Measurements from ENCODE around the gene SARM1. TPM values are rescaled to one million over a fixed set of nuclear protein-coding genes. Genes with fewer than 3 reads are reported as not detected.
A peak's percentile ranks its signal among the peaks of the same experiment; 100 is the strongest.

SARM1 gene
- total and polyA plus RNA-seq, 2 of the 8 experiments (the other 6 are each of a cell fraction or from before 2014, with no cell fraction given), result 5.8 to 9.2 TPM

- TF ChIP-seq HDAC6 (IDR thresholded peaks at IDR 0.05; ENCODE audit: low read depth, low read length), result no peak
- peak; percentile 40 for TF ChIP-seq KDM4A (IDR thresholded peaks at IDR 0.05; ENCODE audit: low read depth, low read length, severe bottlenecking)
- peak; percentile 71 for TF ChIP-seq JUND (IDR thresholded peaks at IDR 0.05; ENCODE audit: low read length)
- 0 out of 2 replicates have a peak, but pooled peaks have one; percentile 2 for TF ChIP-seq POLR2AphosphoS5 (IDR thresholded peaks at IDR 0.05; ENCODE audit: low read depth, low read length)
- TF ChIP-seq POLR2A (IDR thresholded peaks at IDR 0.05; ENCODE audit: control extremely low read depth in 1 of 2, low read depth in 2 of 2, low read length in 2 of 2), result peak; percentile 51 to 87
- no peak for TF ChIP-seq SIX5 (IDR thresholded peaks at IDR 0.05; ENCODE audit: low read depth, low read length)
- TF ChIP-seq GTF2F1 (IDR thresholded peaks at IDR 0.05; ENCODE audit: borderline replicate concordance, low read depth, low read length), result no peak
- peak; percentile 78 for TF ChIP-seq TEAD4 (IDR thresholded peaks at IDR 0.05; ENCODE audit: low read depth, low read length)
- 0 out of 2 replicates have a peak, but pooled peaks have one; percentile 25 for TF ChIP-seq JUN (IDR thresholded peaks at IDR 0.05; ENCODE audit: low read depth, low read length)
- TF ChIP-seq ASH2L (IDR thresholded peaks at IDR 0.05; ENCODE audit: low read length), result no peak
Observed at GRCh38 chr17:28335959-28336871, 35.3 kb upstream of the SARM1 start (continued).

Data from H1 (cell line).